NT2/D1 (cell line): ENCODE results near the gene IQSEC1.

ENCODE experiments used
- YY1 ChIP-seq: IDR thresholded peaks from 2 replicates; pipeline ENCODE4 v1.6.1; 2011; ENCODE audit not compliant: insufficient read length, insufficient read depth
- ZNF274 ChIP-seq: IDR thresholded peaks from 2 replicates; pipeline ENCODE4 v1.6.1; 2011; ENCODE audit warnings: mild to moderate bottlenecking, low read depth, low read length

DNA sequence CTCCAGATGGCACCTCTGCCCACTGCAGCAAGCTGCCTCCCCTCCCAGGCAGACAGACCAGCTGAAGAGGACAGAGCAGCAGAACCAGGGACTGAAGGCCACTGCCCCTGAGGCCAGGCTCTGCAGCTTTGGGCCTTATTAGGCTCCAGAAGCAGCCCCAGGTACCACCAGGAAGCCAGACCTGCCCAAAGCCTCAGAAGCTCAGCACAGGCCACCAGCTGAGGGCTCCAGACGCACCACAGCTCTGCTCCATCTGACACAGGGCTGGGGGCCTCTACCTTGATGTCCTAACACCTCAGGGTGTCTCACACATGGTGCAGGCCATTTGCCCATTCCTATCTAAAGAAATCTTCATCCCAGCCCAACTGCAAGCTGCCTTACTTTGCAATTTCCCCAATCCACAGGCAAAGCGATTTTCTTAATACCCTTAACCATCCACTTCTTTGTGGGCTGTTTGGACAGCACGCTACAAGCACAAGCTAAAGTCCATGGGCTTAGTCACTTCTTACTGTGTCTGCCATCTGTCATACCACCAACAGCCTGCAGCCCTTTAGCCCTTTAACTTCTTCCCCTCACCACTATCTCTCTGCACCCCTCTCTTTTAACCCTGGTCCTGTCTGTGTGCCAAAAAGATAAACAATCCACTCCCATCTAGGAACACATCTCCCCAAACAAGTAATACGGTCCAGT lies 112.1 kb downstream of the IQSEC1 start:
- TF ChIP-seq ZNF274 (no peak), YY1 (no peak)
